Spleen (tissue), 11 donors: ENCODE results near the gene DUSP16. TPM values are rescaled to one million over a fixed set of nuclear protein-coding genes. Genes with fewer than 3 reads are reported as not detected.

Source experiments
- DNase-seq: peaks from one replicate; pipeline ENCODE4 v3.0.0-alpha.2; 2020
- H3K27ac ChIP-seq, 8 donors: fragments of 200-600 bp; sonication (generic) in 7 of 8; 1 replicate in 4 of 8; 2 replicates in 4 of 8; pipeline versions ENCODE4 v1.5.0 to v1.8.0; 2016 to 2021; ENCODE audit warnings: inconsistent platforms in 4 of 8, mild to moderate bottlenecking in 4 of 8, moderate library complexity in 1 of 8
- H3K27me3 ChIP-seq, 7 donors: fragments of 200-600 bp; sonication (generic) in 6 of 7; replicated peaks in 1 of 7; 1 replicate in 4 of 7; 2 replicates in 3 of 7; pipeline versions ENCODE4 v1.5.0 to v1.8.0; 2016 to 2021; ENCODE audit warnings: inconsistent platforms in 3 of 7, mild to moderate bottlenecking in 1 of 7
- H3K36me3 ChIP-seq, 6 donors: fragments of 200-600 bp; sonication (generic) in 5 of 6; 1 replicate in 4 of 6; 2 replicates in 2 of 6; pipeline versions ENCODE4 v1.5.0 to v1.8.0; 2016 to 2021; ENCODE audit warnings: inconsistent platforms in 2 of 6
- H3K4me1 ChIP-seq, 6 donors: fragments of 200-600 bp; sonication (generic) in 5 of 6; 1 replicate in 3 of 6; 2 replicates in 3 of 6; pipeline versions ENCODE4 v1.5.0 to v1.8.0; 2016 to 2021; ENCODE audit warnings: inconsistent platforms in 3 of 6
- H3K4me3 ChIP-seq, 8 donors: fragments of 200-600 bp; sonication (generic) in 7 of 8; 1 replicate in 4 of 8; 2 replicates in 4 of 8; pipeline versions ENCODE4 v1.5.0 to v1.8.0; 2016 to 2021; ENCODE audit warnings: inconsistent platforms in 4 of 8, mild to moderate bottlenecking in 4 of 8, moderate library complexity in 2 of 8
- H3K9me3 ChIP-seq, 8 donors: fragments of 200-600 bp; sonication (generic) in 7 of 8; 1 replicate in 4 of 8; 2 replicates in 4 of 8; pipeline versions ENCODE4 v1.5.0 to v1.8.0; 2016 to 2021; ENCODE audit warnings: inconsistent platforms in 4 of 8
- CTCF ChIP-seq, 11 experiments: fragments of 200-600 bp in 7 of 11; fragments of 450-650 bp in 4 of 11; sonication (generic) in 4 of 11; IDR thresholded peaks in 8 of 11; conservative IDR thresholded peaks in 3 of 11; 1 replicate in 7 of 11; 2 replicates in 4 of 11; pipeline versions ENCODE4 v1.4.0 to v1.8.0; 2016 to 2021; ENCODE audit warnings: antibody characterized with exemption in 11 of 11, inconsistent platforms in 4 of 11, mild to moderate bottlenecking in 1 of 11
- POLR2A ChIP-seq, 3 donors: fragments of 450-650 bp; IDR thresholded peaks; one replicate each; pipeline ENCODE4 v1.5.1; 2017; ENCODE audit warnings: antibody characterized with exemption in 3 of 3, mild to moderate bottlenecking in 1 of 3
- POLR2AphosphoS5 ChIP-seq, 3 donors: sonication (generic); formaldehyde crosslinking; IDR thresholded peaks; one replicate each; pipeline ENCODE4 v1.5.1; 2017; ENCODE audit warnings: antibody characterized with exemption in 3 of 3
- WGBS, 5 donors: extraction: QIAGEN DNeasy Blood & Tissue Kit in 3 of 5; methylation state at CpG; one replicate each; pipeline versions ENCODE4 v1.1.5 to v1.1.7; 2013 to 2018; 5-methylcytosine and 5-hydroxymethylcytosine counted together
- intact Hi-C: fragments of 100-400 bp; cut with DNase I; formaldehyde crosslinking; loops from one replicate; pipeline ENCODE4 v1.15.0; 2023; ENCODE audit warnings: low total_unique reads
- polyA plus RNA-seq, 3 donors: library from polyadenylated mRNA; stranded (reverse); fragments of 200-250 nt; gene quantifications; one replicate each; pipeline ENCODE4 v1.2.1, GENCODE V29; 2013
- total RNA-seq, 7 donors: library from RNA; depleted of rRNA in 3 of 7; stranded (reverse); fragments of >200 nt in 3 of 7; fragmentation: NEBNext Ultra II Directional in 4 of 7; extraction: Animal tissue kit (Norgen Biotek cat#: 25700) in 4 of 7; gene quantifications; one replicate each; pipeline versions ENCODE4 v1.1.0 to v1.2.1, GENCODE V29; 2016 to 2021
- donor health status: healthy with polysubstance abuse.
- donor health status: DM: no; HTN: no; CAD: no; lungs with moderate emphysema.
- donor health status: DM: no; HTN: no; CAD: no.
- donor health status: Bipolar disorder and iron deficiency.
- donor health status: healthy.
- donor health status: DM: no; HTN: no; CAD: no.
- donor health status: DM: yes; HTN: yes; CAD: no.

Gene DUSP16
- total and polyA plus RNA-seq, 10 donors, result 2.2 to 43.7 (median 20.8) TPM

DNA sequence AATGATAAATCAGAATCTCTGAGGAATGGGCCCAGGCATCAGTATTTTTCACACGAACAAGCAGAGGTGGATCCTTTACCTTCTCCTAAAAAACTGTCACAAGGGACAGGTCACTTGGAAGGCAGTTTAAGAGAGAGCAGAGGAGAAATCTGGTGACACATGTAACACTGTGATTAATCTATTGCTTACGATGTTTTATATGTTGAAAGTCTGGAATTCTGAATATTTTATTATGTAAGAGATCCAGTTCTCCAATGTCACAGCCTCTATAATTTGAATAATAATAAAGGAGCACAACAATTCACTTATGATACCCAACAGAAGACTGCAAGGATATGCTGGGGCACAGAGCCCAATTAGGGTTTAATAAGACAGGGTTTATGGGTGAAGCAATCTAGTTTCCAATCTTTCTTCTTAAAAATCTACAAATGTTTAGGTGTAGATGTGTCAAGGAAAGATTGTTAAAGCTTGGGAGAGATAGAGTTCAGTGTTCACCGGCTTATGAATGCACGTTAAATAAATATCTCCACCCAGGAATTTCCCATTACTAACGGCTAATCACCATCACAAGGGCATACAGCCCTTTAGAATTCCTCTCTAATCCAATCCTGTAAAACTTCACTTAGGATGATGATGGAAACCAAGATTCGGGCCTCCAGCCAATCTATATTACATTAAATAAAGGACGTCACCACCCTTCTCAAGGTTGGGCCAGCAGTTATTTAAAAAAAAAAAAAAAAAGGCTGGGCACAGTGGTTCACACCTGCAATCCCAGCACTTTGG lies 23.4 kb downstream of the DUSP16 start:
- H3K9me3 ChIP-seq, result no peaks in the 10 kb centered on the region
- no peak for TF ChIP-seq POLR2A (IDR thresholded peaks at IDR 0.05)
- no peak for TF ChIP-seq CTCF (IDR thresholded peaks at IDR 0.05 in 8 of 11, conservative IDR thresholded peaks at IDR 0.05 in 3 of 11)
- no peak for TF ChIP-seq POLR2AphosphoS5 (IDR thresholded peaks at IDR 0.05)
- H3K4me3 ChIP-seq, result no peak overlapping the region
- no peak for DNase-seq
- 81 to 91% (median 83%) methylated on average over 7 of the region's 7 CpGs for WGBS, 5 donors
- H3K4me1 ChIP-seq, result peaks cover 0 to 41% (median 13%) of the 10 kb centered on the region in 6 donors
- peak overlapping the region in 3 of 8 donors; percentile 20 to 43 (median 38) for H3K27ac ChIP-seq
- intact Hi-C loops, result no loop called here
- H3K27me3 ChIP-seq, result no peaks in the 10 kb centered on the region
- peaks cover 0 to 4% (median 0%) of the 10 kb centered on the region in 6 donors for H3K36me3 ChIP-seq

DNA sequence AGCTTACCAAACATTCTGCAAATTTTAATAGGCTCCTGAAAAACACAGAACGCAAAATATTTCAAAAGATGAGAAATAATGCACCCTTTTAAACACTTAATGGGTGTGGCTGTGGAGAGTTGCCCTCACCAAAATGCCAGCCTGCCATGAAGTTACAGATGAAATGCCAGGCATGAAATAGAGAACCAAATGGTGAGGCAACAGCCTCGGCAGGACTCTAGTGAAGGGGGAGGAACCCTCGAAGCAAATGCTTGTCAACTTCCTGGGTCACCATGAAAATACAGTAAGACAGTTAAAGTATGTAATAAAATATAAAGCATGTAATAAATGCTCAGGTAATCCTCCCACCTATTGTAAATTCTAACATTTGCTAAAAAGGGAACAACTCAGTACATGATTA lies 24.1 kb downstream of the DUSP16 start:
- DNase-seq, result no peak
- H3K36me3 ChIP-seq, result peaks cover 0 to 4% (median 0%) of the 10 kb centered on the region in 6 donors
- no peak overlapping the region for H3K4me3 ChIP-seq
- H3K27ac ChIP-seq, result peak overlapping the region in 4 of 8 donors; percentile 3 to 43 (median 29)
- WGBS, 5 donors, result 48 to 79% (median 59%) methylated on average over 3 of the region's 3 CpGs
- intact Hi-C loops, result no loop called here
- no peaks in the 10 kb centered on the region for H3K27me3 ChIP-seq
- no peaks in the 10 kb centered on the region for H3K9me3 ChIP-seq
- TF ChIP-seq POLR2AphosphoS5 (IDR thresholded peaks at IDR 0.05) (no peak), POLR2A (IDR thresholded peaks at IDR 0.05) (no peak), CTCF (IDR thresholded peaks at IDR 0.05 in 8 of 11, conservative IDR thresholded peaks at IDR 0.05 in 3 of 11) (no peak)
- H3K4me1 ChIP-seq, result peaks cover 0 to 47% (median 19%) of the 10 kb centered on the region in 6 donors

DNA sequence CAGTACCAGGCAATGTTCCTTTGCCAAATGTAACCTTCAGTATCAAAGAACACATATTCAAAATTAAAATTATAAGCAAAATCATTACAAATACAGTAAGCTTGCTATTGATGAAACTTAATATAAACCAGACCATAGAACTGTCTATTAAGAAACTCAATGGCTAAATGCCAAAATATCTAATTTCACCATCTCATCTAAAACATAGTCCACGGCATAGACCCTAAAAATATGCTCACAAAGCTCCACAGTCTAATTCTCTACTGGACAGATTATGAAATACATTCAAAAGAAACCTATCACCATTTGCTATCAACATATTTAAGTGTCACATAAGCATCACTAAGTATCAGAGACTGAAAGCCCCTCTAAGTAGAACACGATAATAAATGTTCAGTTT lies 25.2 kb downstream of the DUSP16 start:
- intact Hi-C loops, result no loop called here
- no peak for TF ChIP-seq CTCF (IDR thresholded peaks at IDR 0.05 in 8 of 11, conservative IDR thresholded peaks at IDR 0.05 in 3 of 11)
- no peak for TF ChIP-seq POLR2A (IDR thresholded peaks at IDR 0.05)
- TF ChIP-seq POLR2AphosphoS5 (IDR thresholded peaks at IDR 0.05), result no peak
- Histone ChIP-seq H3K4me1 (peaks cover 0 to 59% (median 23%) of the 10 kb centered on the region in 6 donors), H3K27ac (no peak overlapping the region), H3K36me3 (peaks cover 0 to 4% (median 0%) of the 10 kb centered on the region in 6 donors), H3K9me3 (no peaks in the 10 kb centered on the region), H3K4me3 (no peak overlapping the region), H3K27me3 (no peaks in the 10 kb centered on the region)
- 77 to 90% (median 88%) methylated on average over 2 of the region's 2 CpGs for WGBS, 5 donors
- no peak for DNase-seq

DNA sequence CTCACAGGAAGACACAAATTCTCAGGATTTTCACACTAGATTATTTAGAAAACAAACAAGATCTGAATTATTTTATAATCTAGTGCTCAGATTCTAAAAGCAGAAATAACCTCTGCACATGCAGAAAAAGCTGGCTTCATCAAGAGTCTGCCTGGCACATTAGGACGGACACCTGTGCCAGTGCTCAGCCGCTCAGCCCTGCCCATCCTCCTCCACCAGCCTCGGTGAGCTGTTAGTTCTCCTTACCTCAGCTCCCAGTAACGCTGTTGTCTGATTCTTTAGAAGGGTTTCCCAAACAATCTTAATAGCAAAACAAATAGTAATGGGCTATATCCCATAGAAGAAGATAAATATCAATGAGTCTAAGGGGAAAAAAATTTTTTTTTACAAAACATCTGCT lies 27.7 kb downstream of the DUSP16 start:
- Histone ChIP-seq H3K36me3 (no peaks in the 10 kb centered on the region), H3K9me3 (no peaks in the 10 kb centered on the region), H3K4me1 (peaks cover 0 to 46% (median 18%) of the 10 kb centered on the region in 6 donors), H3K4me3 (no peak overlapping the region), H3K27me3 (no peaks in the 10 kb centered on the region), H3K27ac (peak overlapping the region in 2 of 8 donors; percentile 52 to 60)
- no peak for TF ChIP-seq CTCF (IDR thresholded peaks at IDR 0.05 in 8 of 11, conservative IDR thresholded peaks at IDR 0.05 in 3 of 11)
- no peak for TF ChIP-seq POLR2AphosphoS5 (IDR thresholded peaks at IDR 0.05)
- no peak for TF ChIP-seq POLR2A (IDR thresholded peaks at IDR 0.05)
- intact Hi-C loops, result no loop called here
- WGBS, 5 donors, result 85 to 91% (median 89%) methylated on average over 4 of the region's 4 CpGs
- no peak for DNase-seq
